Nephron (organoid): ENCODE results near the gene KRT33A.

ENCODE experiments used
- H3K27ac Mint-ChIP-seq, 3 experiments: 2 replicates each; pipeline ENCODE4 v1.8.0; 2020; ENCODE audit warnings: mixed read lengths in 3 of 3, mild to moderate bottlenecking in 2 of 3, moderate library complexity in 1 of 3
- H3K27me3 Mint-ChIP-seq: 2 replicates; pipeline ENCODE4 v1.8.0; 2021; ENCODE audit warnings: low read depth, mild to moderate bottlenecking, moderate library complexity, mixed read lengths
- H3K36me3 Mint-ChIP-seq: 2 replicates; pipeline ENCODE4 v1.8.0; 2020; ENCODE audit warnings: low read depth, mixed read lengths
- H3K4me1 Mint-ChIP-seq: 2 replicates; pipeline ENCODE4 v1.8.0; 2020; ENCODE audit warnings: mixed read lengths
- H3K4me3 Mint-ChIP-seq, 3 experiments: 2 replicates each; pipeline ENCODE4 v1.8.0; 2020; ENCODE audit warnings: mild to moderate bottlenecking in 3 of 3, mixed read lengths in 3 of 3, moderate library complexity in 2 of 3
- H3K9me3 Mint-ChIP-seq: 2 replicates; pipeline ENCODE4 v1.8.0; 2020; ENCODE audit warnings: mixed read lengths
- CTCF ChIP-seq, 3 experiments: fragments of 200-600 bp; sonication (generic); IDR thresholded peaks; one replicate each; pipeline ENCODE4 v1.5.0; 2021; ENCODE audit warnings: antibody characterized with exemption in 3 of 3; ENCODE audit not compliant: unreplicated experiment in 3 of 3

The KRT33A gene

GRCh38 chr17:41298458-41299135 is 52.0 kb downstream of the KRT33A start:
- H3K27me3 Mint-ChIP-seq, result peaks cover 7% of the 10 kb centered on the region
- TF ChIP-seq CTCF (IDR thresholded peaks at IDR 0.05; ENCODE audit: unreplicated experiment in 3 of 3), result no peak
- H3K4me1 Mint-ChIP-seq, result peaks cover 5% of the 10 kb centered on the region
- H3K27ac Mint-ChIP-seq, result no peak overlapping the region
- no peaks in the 10 kb centered on the region for H3K36me3 Mint-ChIP-seq
- H3K4me3 Mint-ChIP-seq, result no peak overlapping the region
- H3K9me3 Mint-ChIP-seq, result peaks cover 3% of the 10 kb centered on the region

- no peak for TF ChIP-seq CTCF (IDR thresholded peaks at IDR 0.05; ENCODE audit: unreplicated experiment in 3 of 3)
- H3K27ac Mint-ChIP-seq, result peak overlapping the region in 1 of 3 experiments; percentile 8
- peaks cover 5% of the 10 kb centered on the region for H3K4me1 Mint-ChIP-seq
- H3K4me3 Mint-ChIP-seq, result no peak overlapping the region
- no peaks in the 10 kb centered on the region for H3K36me3 Mint-ChIP-seq
- H3K9me3 Mint-ChIP-seq, result peaks cover 3% of the 10 kb centered on the region
- peaks cover 8% of the 10 kb centered on the region for H3K27me3 Mint-ChIP-seq
Measured at GRCh38 chr17:41296846-41297245, 53.8 kb downstream of the KRT33A start.
